Vagina (tissue), 2 donors: ENCODE data around the gene LRMDA.

Experiments
- CTCF ChIP-seq, 3 experiments: fragments of 450-650 bp in 2 of 3; fragments of 200-600 bp in 1 of 3; sonication (generic) in 1 of 3; IDR thresholded peaks; one replicate each; pipeline ENCODE4 v1.5.1; 2017 to 2019; ENCODE audit warnings: antibody characterized with exemption in 3 of 3, mild to moderate bottlenecking in 2 of 3, moderate library complexity in 2 of 3
- POLR2AphosphoS5 ChIP-seq, 2 donors: sonication (generic); formaldehyde crosslinking; IDR thresholded peaks; one replicate each; pipeline ENCODE4 v1.9.0; 2017; ENCODE audit warnings: antibody characterized with exemption in 2 of 2, mild to moderate bottlenecking in 2 of 2, low read depth in 1 of 2; ENCODE audit not compliant: insufficient read depth in 1 of 2

GRCh38 chr10:75940742-75941141 is 509.3 kb downstream of the LRMDA start:
- no peak for TF ChIP-seq CTCF (IDR thresholded peaks at IDR 0.05)
- TF ChIP-seq POLR2AphosphoS5 (IDR thresholded peaks at IDR 0.05; ENCODE audit: insufficient read depth in 1 of 2, low read depth in 1 of 2), result no peak
